HG03575 (cell line): Measurements from ENCODE around the gene ATP11A.
"Not testable (repeated sequence)": the region's sequence is repeated elsewhere in the genome, so short reads cannot be mapped to it uniquely, and the experiment has no call there.

Source experiments
- ATAC-seq: cut with Tn5 transposase; IDR thresholded peaks from one replicate; pipeline ENCODE4 v1.9.1; 2021; ENCODE audit not compliant: unreplicated experiment, insufficient number of reproducible peaks, low FRiP score; ENCODE audit errors: extremely low read depth

The ATP11A gene

DNA sequence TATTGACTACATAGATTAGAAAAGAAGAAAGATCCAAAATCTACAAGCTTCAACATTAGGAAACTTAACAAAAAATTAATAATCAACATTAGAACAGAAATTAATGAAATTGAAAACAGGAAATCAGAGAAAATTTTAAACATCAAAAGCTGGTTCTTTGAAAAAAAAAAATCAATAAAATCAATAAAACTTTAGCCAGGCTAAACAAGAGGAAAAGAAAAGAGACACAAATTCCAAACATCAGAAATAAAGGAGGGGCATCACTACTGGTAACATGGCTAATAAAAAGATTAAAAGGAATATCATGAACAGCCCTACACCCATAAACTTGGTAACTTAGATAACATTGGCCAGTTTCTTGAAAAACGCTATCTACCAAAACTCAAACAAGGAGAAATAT is 110.2 kb downstream of the ATP11A start:
- no peak for ATAC-seq

DNA sequence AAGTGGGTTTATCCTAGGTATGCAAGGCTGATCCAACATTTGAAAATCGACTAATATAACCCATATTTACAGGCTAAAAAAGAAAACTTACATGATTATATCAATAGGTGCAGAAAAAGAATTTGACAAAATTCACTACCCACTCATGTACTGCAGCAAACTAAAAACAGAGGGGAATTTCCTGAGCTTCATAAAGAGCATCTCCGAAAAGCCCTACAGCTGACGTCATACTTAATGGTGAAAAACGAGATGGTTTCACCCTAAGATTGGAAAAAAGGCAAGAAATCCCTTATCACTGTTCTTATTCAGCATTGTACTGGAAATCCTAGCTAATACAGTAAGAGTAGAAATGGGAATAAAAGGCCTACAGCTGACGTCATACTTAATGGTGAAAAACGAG is 111.0 kb downstream of the ATP11A start:
- not testable (repeated sequence) for ATAC-seq

DNA sequence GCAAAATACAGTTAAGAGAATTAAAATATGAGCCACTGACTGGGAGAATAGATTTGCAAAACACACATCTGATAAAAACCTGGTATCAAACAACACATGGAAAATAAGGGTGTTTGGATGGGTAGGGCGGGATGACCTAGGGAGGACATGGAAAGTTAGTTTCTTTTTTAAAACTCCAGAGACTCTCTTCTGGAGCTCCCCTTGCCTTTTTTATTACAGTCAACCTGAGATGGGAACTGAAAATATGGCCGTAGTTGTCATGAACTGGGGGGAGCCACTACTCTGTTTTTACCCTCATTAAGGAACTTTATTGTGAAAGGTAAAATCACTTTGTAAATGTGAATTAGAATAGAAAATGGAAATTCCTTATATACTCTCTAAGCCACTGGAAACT is 113.0 kb downstream of the ATP11A start:
- no peak for ATAC-seq

DNA sequence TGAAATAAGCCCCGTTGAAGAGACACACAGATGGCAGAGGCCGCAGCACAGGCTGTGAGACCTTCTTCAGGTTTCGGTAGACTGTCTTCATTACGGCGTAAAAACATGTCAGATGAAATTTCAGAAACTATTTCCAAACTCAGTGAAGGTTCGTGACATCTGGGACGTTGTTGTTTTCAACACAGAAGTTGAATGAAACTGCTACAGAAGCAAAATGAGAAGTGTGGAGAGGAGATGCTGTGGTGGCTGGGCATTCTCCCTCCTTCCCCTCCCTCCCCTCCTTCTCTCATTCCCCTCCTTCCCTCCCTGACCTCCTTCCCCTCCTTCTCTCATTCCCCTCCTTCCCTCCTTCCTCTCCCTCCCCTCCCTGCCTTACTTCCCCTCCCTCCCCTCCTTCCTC is 113.6 kb downstream of the ATP11A start:
- ATAC-seq = no peak

DNA sequence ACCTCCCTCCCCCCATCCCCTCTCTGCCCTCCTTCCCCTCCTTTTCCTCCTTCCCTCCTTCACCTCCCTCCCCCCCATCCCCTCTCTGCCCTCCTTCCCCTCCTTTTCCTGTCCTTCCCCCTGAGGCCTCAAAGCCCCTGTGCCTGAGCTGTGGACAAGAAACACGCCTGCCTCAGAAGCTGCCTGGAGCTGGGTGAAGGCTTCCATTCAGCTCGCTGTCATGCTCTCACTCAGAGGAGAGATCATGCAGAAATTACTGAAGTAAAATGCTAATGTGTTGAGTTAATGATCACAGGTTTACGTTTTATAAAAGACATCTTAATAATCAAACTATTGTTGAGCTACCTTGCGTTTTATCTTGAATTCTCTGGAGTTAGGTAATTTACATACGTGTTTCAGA is 114.5 kb downstream of the ATP11A start:
- no peak for ATAC-seq

DNA sequence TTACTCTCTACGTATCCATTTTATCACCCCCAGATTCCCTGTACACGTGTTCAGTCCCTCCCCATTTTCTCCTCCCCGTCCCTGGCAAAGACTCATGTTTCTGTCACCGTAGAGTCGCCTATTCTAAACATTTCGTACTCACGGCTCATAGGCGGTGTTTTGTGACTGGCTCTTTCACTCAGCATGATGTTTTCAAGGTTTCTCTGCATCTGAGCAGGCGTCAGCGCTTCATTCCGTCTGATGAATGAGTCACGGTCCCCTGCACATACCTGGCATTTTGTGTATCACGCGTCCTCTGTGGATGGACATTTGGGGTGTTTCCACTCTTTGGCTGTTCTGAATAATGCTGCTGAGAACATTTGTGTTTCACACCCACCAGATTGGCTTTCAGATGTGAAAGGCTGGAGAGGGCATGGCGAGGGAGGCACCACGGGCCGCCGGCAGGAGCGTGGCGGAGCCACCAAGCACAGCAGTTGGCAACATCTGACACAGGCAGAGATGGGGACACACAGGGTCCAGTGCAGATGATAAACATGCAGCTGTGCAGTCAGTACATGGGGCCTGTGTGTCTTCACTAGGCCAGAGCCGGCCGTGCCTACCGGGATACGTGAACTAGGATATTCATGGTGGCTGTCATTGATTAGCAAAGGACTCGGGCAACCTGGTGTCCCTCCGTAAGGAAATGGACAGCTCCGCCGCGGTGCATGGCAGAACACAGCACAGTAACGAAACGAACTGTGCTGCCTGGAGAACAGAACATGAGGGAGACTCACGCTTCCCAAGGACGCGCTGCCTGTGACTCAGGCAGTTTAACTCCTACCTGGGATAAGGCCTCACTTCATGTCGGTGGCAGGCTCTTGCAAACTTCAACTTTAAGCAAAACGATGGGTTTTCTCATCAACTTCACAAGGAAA is 117.2 kb downstream of the ATP11A start:
- no peak for ATAC-seq

GRCh38 chr13:112807653-112808376 is 118.0 kb downstream of the ATP11A start:
- no peak for ATAC-seq

DNA sequence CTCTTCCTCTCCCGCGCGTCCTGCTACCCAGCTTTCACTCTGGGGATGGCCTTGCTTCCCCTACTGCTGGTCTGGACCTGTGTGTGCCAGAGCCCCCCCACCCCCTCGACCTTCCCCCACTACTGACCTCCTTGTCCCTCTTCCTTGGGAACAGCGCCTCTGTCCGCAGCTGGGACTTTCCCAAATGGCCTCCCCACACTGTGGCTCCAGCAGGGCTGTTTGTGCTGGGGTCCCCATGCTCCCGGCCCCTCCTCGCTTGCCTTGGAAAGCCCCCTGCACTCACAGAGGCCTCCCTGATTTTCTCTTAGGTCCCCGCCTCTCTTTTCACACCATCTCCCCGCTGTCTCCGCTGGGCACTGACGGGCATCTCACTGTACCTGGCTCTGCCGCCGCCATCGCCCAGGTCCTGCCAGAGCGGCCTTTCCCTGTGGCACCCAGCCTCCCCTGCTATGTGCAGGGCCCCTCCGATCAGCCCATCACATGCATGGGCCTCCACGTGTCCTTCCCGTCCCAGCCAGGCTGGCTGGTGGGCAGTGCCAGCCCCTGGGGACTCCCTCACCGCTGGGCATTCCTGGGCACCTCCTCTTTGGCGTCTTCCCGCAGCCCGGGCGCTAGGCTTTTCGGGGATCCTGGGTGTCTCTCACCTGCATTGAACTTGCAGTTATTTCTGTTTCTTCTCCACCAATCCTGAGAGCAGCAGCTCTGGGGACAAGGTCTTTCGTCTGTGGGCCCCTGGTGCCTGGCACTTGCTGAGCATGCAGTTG is 118.7 kb downstream of the ATP11A start:
- ATAC-seq = no peak

DNA sequence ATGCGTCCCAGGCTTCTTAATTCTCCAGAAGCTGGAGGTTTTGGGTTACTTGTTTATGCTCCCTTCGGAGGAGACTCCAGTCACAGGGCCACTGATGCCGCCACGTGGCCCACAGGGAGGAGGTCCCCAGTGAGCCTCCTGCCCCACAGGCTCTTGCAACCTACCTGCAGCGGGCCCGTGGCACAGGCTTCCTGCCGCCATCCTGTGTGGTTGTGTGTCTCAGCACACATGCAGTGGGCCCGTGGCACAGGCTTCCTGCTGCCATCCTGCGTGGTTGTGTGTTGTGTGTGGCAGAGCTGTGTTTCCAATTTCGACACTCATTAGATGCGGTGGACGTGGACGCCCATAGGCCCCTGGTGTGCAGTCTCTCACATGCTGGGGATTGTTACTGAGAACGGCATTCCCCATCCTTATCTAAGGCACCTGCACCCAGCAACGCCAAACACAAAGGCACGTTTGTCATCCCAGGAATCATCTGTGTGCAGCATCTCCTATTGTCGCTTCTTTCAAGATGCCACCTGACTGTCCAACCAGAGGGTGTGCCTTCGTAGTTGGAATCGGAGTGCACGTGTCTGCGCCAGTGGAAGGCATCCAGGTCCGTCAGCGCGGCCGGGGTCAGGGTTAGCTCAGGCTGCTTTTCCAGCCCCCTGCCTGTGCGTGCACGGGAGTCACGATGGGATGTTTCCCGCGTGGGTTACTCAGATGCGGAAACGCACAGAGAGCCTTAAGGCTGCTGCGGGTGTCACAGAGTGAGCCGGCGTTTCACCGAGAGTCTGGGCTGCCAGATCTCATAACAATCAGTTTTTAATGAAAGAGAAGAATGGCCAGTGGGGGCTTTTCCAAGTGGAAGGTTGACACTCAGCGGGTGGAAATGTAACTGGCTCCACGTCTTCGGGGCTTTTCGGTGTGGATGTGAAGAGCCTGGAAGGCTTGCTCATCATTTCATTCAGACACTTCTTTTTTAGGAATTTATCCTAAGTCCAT is 119.8 kb downstream of the ATP11A start:
- no peak for ATAC-seq

GRCh38 chr13:112810608-112811007 is 120.8 kb downstream of the ATP11A start:
- no peak for ATAC-seq

- no peak for ATAC-seq
Observed at GRCh38 chr13:112812306-112813055, 122.6 kb downstream of the ATP11A start.

DNA sequence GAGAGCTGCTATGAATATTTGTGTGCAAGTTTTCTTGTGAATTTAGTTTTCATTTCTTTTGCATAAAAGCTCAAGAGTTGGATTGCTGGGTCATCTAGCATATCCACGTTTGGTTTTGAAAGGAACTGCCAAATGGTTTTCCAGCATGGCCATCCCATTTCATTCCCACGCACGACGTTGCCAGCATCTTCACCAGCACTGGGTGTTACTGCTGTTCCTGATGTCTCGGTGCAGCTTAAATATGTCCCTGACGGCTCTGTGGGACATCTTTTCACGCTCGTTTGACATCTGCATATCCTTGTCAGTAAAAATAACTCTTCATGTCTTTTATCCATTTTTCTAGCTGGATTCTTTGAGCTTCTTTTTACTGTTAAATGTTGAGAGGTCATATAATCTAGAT is 123.7 kb downstream of the ATP11A start:
- no peak for ATAC-seq

DNA sequence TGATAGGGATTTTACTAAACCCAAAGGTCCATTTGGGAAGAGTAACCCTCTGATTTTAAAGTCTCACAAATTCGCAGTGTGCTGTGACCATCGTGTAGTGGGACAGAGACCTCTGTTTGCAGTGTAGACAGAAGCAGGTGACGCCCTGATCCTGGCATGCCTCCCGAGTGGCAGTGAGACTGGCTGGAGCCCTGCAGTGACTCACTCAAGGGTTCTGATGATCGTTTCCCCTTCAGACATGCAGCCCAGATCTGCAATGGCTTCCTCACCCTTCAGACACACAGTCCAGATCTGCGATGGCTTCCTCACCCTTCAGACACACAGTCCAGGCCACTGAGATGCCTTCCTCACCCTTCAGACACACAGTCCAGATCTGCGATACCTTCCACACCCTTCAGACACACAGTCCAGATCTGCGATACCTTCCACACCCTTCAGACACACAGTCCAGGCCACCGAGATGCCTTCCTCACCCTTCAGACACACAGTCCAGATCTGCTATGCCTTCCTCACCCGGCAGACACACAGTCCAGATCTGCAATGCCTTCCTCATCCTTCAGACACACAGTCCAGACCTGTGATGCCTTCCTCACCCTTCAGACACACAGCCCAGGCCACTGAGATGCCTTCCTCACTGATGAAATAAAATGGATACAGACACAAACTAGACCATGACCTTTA is 125.2 kb downstream of the ATP11A start:
- ATAC-seq = no peak

DNA sequence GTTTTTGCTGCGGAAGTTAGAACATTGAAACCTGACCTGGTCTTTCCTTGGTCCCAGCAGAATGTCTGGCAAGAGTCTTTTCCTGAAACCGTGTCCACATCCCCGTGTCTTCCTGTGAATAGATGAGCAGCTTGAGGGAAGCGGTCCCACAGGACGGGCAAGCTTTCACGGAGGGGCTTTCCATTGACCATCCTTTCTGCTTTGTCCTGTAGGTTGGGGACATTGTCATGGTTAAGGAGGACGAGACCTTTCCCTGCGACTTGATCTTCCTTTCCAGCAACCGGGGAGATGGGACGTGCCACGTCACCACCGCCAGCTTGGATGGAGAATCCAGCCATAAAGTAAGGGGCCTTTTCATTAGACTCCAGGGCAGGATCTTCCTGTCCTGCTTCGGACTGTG is 126.0 kb downstream of the ATP11A start:
- no peak for ATAC-seq

DNA sequence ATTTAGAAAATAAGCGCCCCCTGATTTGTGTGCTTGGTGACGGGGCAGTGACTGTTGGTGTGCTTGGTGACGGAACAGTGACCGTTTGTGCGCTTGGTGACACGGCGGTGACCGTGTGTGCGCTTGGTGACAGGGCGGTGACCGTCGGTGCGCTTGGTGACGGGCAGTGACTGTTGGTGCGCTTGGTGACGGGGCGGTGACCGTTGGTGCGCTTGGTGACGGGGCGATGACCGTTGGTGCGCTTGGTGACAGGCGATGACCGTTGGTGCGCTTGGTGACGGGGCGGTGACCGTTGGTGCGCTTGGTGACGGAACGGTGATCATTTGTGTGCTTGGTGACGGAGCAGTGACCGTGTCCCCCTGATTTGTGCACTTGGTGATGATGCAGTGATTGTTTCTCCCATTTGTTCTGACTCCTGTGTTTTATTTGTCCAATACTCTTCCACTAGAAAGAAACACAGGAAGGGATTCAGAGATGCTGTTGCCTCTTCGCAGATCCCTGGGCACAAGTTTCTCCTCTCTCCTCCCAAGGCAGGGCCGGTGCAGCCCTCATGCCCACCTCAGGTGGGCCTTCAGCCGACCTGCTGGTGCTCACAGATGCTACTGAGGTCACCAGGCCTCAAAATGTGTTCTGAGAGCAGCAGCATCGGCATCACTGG is 128.3 kb downstream of the ATP11A start:
- no peak for ATAC-seq

- no peak for ATAC-seq
Observed at GRCh38 chr13:112818698-112819045, 128.8 kb downstream of the ATP11A start.

DNA sequence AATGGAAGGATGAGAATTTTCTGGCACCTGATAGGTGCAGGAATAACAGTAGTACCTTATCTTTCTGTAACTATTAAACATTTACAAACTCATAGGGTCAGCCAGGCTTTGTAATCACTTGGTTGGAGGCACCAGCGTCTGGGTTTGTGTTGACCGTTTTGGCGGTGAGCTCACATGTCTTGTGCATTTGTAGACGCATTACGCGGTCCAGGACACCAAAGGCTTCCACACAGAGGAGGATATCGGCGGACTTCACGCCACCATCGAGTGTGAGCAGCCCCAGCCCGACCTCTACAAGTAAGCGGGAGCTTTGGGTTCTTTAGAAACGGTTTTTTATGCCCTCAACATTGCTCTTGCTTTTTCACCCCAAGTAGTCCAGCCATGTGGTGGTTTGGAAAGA is 129.3 kb downstream of the ATP11A start:
- ATAC-seq = no peak
